NB4 (cell line): ENCODE results near the gene PTRH2.

Source experiments
- MYC ChIP-seq: IDR thresholded peaks from 2 replicates; pipeline ENCODE4 v1.6.1; 2011; ENCODE audit warnings: low read depth, low read length
- POLR2A ChIP-seq: IDR thresholded peaks from 2 replicates; pipeline ENCODE4 v1.6.1; 2011; ENCODE audit warnings: mild to moderate bottlenecking; ENCODE audit not compliant: insufficient read length; ENCODE audit errors: extremely low read depth
- TF ChIP-seq, protein P1 (sequence below): IDR thresholded peaks from one replicate; pipeline ENCODE4 v1.5.1; 2012; ENCODE audit warnings: low read depth, low read length
- TF ChIP-seq, protein P2 (sequence below): IDR thresholded peaks from 2 replicates; pipeline ENCODE4 v1.6.1; 2011; ENCODE audit warnings: low read depth, low read length

DNA sequence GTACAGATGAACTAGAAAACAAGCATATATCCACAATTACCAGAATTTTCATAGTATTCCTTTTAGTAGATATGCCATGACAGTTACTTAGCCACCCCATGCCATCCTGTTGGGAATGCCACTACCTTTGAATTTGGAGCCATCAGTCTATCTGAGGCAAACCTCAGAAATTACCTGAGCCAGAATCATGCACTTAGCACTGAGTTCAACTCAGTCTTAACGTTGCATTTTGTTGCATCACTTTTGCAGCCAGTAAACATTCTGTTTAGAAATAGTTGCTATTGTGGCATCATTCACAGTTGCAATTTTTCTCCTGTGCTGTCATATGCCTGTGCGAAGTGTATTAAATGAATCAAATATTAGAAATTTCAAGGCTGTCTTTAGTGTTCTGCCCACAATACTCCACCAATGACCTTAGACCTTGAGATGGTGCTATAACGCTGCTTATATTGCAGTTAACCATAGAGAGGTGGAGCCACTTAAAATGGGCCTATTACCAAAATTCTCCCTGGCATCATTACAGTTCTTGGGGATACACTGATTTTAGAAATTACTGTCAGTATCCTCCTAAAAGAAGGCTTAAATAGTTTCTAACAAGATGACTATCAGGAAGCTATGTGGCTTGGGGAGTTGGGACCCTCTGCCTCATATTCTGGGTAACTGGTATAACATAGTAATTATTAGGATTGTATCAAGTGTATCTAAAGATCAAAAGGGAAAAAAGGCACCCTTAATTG, 11.1 kb downstream of the PTRH2 start:
- TF ChIP-seq, protein P1, sequence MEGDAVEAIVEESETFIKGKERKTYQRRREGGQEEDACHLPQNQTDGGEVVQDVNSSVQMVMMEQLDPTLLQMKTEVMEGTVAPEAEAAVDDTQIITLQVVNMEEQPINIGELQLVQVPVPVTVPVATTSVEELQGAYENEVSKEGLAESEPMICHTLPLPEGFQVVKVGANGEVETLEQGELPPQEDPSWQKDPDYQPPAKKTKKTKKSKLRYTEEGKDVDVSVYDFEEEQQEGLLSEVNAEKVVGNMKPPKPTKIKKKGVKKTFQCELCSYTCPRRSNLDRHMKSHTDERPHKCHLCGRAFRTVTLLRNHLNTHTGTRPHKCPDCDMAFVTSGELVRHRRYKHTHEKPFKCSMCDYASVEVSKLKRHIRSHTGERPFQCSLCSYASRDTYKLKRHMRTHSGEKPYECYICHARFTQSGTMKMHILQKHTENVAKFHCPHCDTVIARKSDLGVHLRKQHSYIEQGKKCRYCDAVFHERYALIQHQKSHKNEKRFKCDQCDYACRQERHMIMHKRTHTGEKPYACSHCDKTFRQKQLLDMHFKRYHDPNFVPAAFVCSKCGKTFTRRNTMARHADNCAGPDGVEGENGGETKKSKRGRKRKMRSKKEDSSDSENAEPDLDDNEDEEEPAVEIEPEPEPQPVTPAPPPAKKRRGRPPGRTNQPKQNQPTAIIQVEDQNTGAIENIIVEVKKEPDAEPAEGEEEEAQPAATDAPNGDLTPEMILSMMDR, result no peak
- TF ChIP-seq POLR2A (no peak), MYC (no peak)
- TF ChIP-seq, protein P2, sequence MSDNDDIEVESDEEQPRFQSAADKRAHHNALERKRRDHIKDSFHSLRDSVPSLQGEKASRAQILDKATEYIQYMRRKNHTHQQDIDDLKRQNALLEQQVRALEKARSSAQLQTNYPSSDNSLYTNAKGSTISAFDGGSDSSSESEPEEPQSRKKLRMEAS, result no peak
